ENCODE results near the gene PIGL.
A peak's percentile ranks its signal among the peaks of the same experiment; 100 is the strongest.
"Not testable (repeated sequence)": the region's sequence is repeated elsewhere in the genome, so short reads cannot be mapped to it uniquely, and the experiment has no call there.

Gene PIGL

GRCh38 chr17:16217002-16217635 lies at the start of gene PIGL:
TSS of gene PIGL (plus strand) at chr17:16217210. CDS start at chr17:16217227, 17 bp downstream.
- H3K9me3 ChIP-seq (ENCODE audit: control insufficient read depth in 5 of 5, low read length in 5 of 5) = no peaks in the 10 kb centered on the region
- peak within 1 kb of the TSS; percentile 98 to 100 (median 100) for H3K4me3 ChIP-seq (ENCODE audit: low read depth in 1 of 5, low read length in 5 of 5)
- H3K27ac ChIP-seq (ENCODE audit: low read depth, low read length) = peak within 1 kb of the TSS; percentile 95
- H3K27me3 ChIP-seq (ENCODE audit: control insufficient read depth in 5 of 5, insufficient read depth in 4 of 5, low read length in 5 of 5) = no peaks in the 10 kb centered on the region
- no peaks in the 10 kb centered on the region for H3K36me3 ChIP-seq (ENCODE audit: control insufficient read depth in 5 of 5, insufficient read depth in 5 of 5, low read length in 5 of 5)
- H3K4me1 ChIP-seq (ENCODE audit: control insufficient read depth in 5 of 5, insufficient read depth in 5 of 5, low read length in 5 of 5) = peaks cover 4 to 46% (median 42%) of the 10 kb centered on the region in 5 donors
- peak within 1 kb of the TSS; percentile 75 to 99 (median 97) for H3K9ac ChIP-seq (ENCODE audit: low read length in 5 of 5)

GRCh38 chr17:16171613-16172012 lies 45.4 kb upstream of the PIGL start:
- H3K4me3 ChIP-seq (ENCODE audit: low read depth in 1 of 5, low read length in 5 of 5) = no peak overlapping the region
- H3K9me3 ChIP-seq (ENCODE audit: control insufficient read depth in 5 of 5, low read length in 5 of 5) = no peaks in the 10 kb centered on the region
- H3K27ac ChIP-seq (ENCODE audit: low read depth, low read length) = no peak overlapping the region
- H3K36me3 ChIP-seq (ENCODE audit: control insufficient read depth in 5 of 5, insufficient read depth in 5 of 5, low read length in 5 of 5) = peaks cover 5 to 23% (median 11%) of the 10 kb centered on the region in 5 donors
- no peaks in the 10 kb centered on the region for H3K27me3 ChIP-seq (ENCODE audit: control insufficient read depth in 5 of 5, insufficient read depth in 4 of 5, low read length in 5 of 5)
- H3K4me1 ChIP-seq (ENCODE audit: control insufficient read depth in 5 of 5, insufficient read depth in 5 of 5, low read length in 5 of 5) = no peaks in the 10 kb centered on the region
- H3K9ac ChIP-seq (ENCODE audit: low read length in 5 of 5) = no peak overlapping the region

- Histone ChIP-seq H3K27me3 (ENCODE audit: control insufficient read depth in 5 of 5, insufficient read depth in 4 of 5, low read length in 5 of 5) (no peaks in the 10 kb centered on the region), H3K9me3 (ENCODE audit: control insufficient read depth in 5 of 5, low read length in 5 of 5) (no peaks in the 10 kb centered on the region), H3K4me3 (ENCODE audit: low read depth in 1 of 5, low read length in 5 of 5) (no peak overlapping the region), H3K36me3 (ENCODE audit: control insufficient read depth in 5 of 5, insufficient read depth in 5 of 5, low read length in 5 of 5) (peaks cover 0 to 4% (median 0%) of the 10 kb centered on the region in 5 donors), H3K27ac (ENCODE audit: low read depth, low read length) (no peak overlapping the region), H3K9ac (ENCODE audit: low read length in 5 of 5) (no peak overlapping the region), H3K4me1 (ENCODE audit: control insufficient read depth in 5 of 5, insufficient read depth in 5 of 5, low read length in 5 of 5) (peaks cover 0 to 7% (median 3%) of the 10 kb centered on the region in 5 donors)
Measured at GRCh38 chr17:16178836-16179235, 38.2 kb upstream of the PIGL start.

GRCh38 chr17:16181581-16181980 lies 35.4 kb upstream of the PIGL start:
- no peak overlapping the region for H3K9ac ChIP-seq (ENCODE audit: low read length in 5 of 5)
- no peak overlapping the region for H3K4me3 ChIP-seq (ENCODE audit: low read depth in 1 of 5, low read length in 5 of 5)
- H3K4me1 ChIP-seq (ENCODE audit: control insufficient read depth in 5 of 5, insufficient read depth in 5 of 5, low read length in 5 of 5) = peaks cover 0 to 7% (median 3%) of the 10 kb centered on the region in 5 donors
- H3K36me3 ChIP-seq (ENCODE audit: control insufficient read depth in 5 of 5, insufficient read depth in 5 of 5, low read length in 5 of 5) = peaks cover 8 to 20% (median 15%) of the 10 kb centered on the region in 5 donors
- no peaks in the 10 kb centered on the region for H3K9me3 ChIP-seq (ENCODE audit: control insufficient read depth in 5 of 5, low read length in 5 of 5)
- no peak overlapping the region for H3K27ac ChIP-seq (ENCODE audit: low read depth, low read length)
- H3K27me3 ChIP-seq (ENCODE audit: control insufficient read depth in 5 of 5, insufficient read depth in 4 of 5, low read length in 5 of 5) = no peaks in the 10 kb centered on the region

- no peak overlapping the region for H3K4me3 ChIP-seq (ENCODE audit: low read depth in 1 of 5, low read length in 5 of 5)
- peaks cover 0 to 12% (median 4%) of the 10 kb centered on the region in 5 donors for H3K4me1 ChIP-seq (ENCODE audit: control insufficient read depth in 5 of 5, insufficient read depth in 5 of 5, low read length in 5 of 5)
- H3K9ac ChIP-seq (ENCODE audit: low read length in 5 of 5) = no peak overlapping the region
- no peaks in the 10 kb centered on the region for H3K9me3 ChIP-seq (ENCODE audit: control insufficient read depth in 5 of 5, low read length in 5 of 5)
- peaks cover 13 to 33% (median 26%) of the 10 kb centered on the region in 5 donors for H3K36me3 ChIP-seq (ENCODE audit: control insufficient read depth in 5 of 5, insufficient read depth in 5 of 5, low read length in 5 of 5)
- H3K27me3 ChIP-seq (ENCODE audit: control insufficient read depth in 5 of 5, insufficient read depth in 4 of 5, low read length in 5 of 5) = no peaks in the 10 kb centered on the region
- H3K27ac ChIP-seq (ENCODE audit: low read depth, low read length) = no peak overlapping the region
Measured at GRCh38 chr17:16187642-16188041, 29.4 kb upstream of the PIGL start.

GRCh38 chr17:16189791-16190348 lies 27.1 kb upstream of the PIGL start:
- no peak overlapping the region for H3K4me3 ChIP-seq (ENCODE audit: low read depth in 1 of 5, low read length in 5 of 5)
- H3K27ac ChIP-seq (ENCODE audit: low read depth, low read length) = no peak overlapping the region
- H3K9ac ChIP-seq (ENCODE audit: low read length in 5 of 5) = no peak overlapping the region
- no peaks in the 10 kb centered on the region for H3K9me3 ChIP-seq (ENCODE audit: control insufficient read depth in 5 of 5, low read length in 5 of 5)
- H3K36me3 ChIP-seq (ENCODE audit: control insufficient read depth in 5 of 5, insufficient read depth in 5 of 5, low read length in 5 of 5) = peaks cover 13 to 42% (median 34%) of the 10 kb centered on the region in 5 donors
- no peaks in the 10 kb centered on the region for H3K27me3 ChIP-seq (ENCODE audit: control insufficient read depth in 5 of 5, insufficient read depth in 4 of 5, low read length in 5 of 5)
- H3K4me1 ChIP-seq (ENCODE audit: control insufficient read depth in 5 of 5, insufficient read depth in 5 of 5, low read length in 5 of 5) = peaks cover 0 to 12% (median 4%) of the 10 kb centered on the region in 5 donors

- Histone ChIP-seq H3K36me3 (ENCODE audit: control insufficient read depth in 5 of 5, insufficient read depth in 5 of 5, low read length in 5 of 5) (peaks cover 13 to 35% (median 26%) of the 10 kb centered on the region in 5 donors), H3K27ac (ENCODE audit: low read depth, low read length) (peak overlapping the region; percentile 9), H3K9me3 (ENCODE audit: control insufficient read depth in 5 of 5, low read length in 5 of 5) (no peaks in the 10 kb centered on the region)
Measured at GRCh38 chr17:16190703-16191360, 26.2 kb upstream of the PIGL start.

GRCh38 chr17:16191604-16192003 lies 25.4 kb upstream of the PIGL start:
- peaks cover 0 to 12% (median 4%) of the 10 kb centered on the region in 5 donors for H3K4me1 ChIP-seq (ENCODE audit: control insufficient read depth in 5 of 5, insufficient read depth in 5 of 5, low read length in 5 of 5)
- peak overlapping the region; percentile 9 for H3K27ac ChIP-seq (ENCODE audit: low read depth, low read length)
- no peaks in the 10 kb centered on the region for H3K27me3 ChIP-seq (ENCODE audit: control insufficient read depth in 5 of 5, insufficient read depth in 4 of 5, low read length in 5 of 5)
- H3K9me3 ChIP-seq (ENCODE audit: control insufficient read depth in 5 of 5, low read length in 5 of 5) = no peaks in the 10 kb centered on the region
- no peak overlapping the region for H3K9ac ChIP-seq (ENCODE audit: low read length in 5 of 5)
- H3K36me3 ChIP-seq (ENCODE audit: control insufficient read depth in 5 of 5, insufficient read depth in 5 of 5, low read length in 5 of 5) = peaks cover 8 to 30% (median 18%) of the 10 kb centered on the region in 5 donors
- no peak overlapping the region for H3K4me3 ChIP-seq (ENCODE audit: low read depth in 1 of 5, low read length in 5 of 5)

More at GRCh38 chr17:16190703-16191360, 26.2 kb upstream of the PIGL start:
- peaks cover 0 to 12% (median 4%) of the 10 kb centered on the region in 5 donors for H3K4me1 ChIP-seq (ENCODE audit: control insufficient read depth in 5 of 5, insufficient read depth in 5 of 5, low read length in 5 of 5)
- no peak overlapping the region for H3K4me3 ChIP-seq (ENCODE audit: low read depth in 1 of 5, low read length in 5 of 5)
- H3K9ac ChIP-seq (ENCODE audit: low read length in 5 of 5) = no peak overlapping the region
- H3K27me3 ChIP-seq (ENCODE audit: control insufficient read depth in 5 of 5, insufficient read depth in 4 of 5, low read length in 5 of 5) = no peaks in the 10 kb centered on the region

GRCh38 chr17:16194307-16194835 lies 22.6 kb upstream of the PIGL start:
- H3K36me3 ChIP-seq (ENCODE audit: control insufficient read depth in 5 of 5, insufficient read depth in 5 of 5, low read length in 5 of 5) = peaks cover 8 to 35% (median 21%) of the 10 kb centered on the region in 5 donors
- H3K9ac ChIP-seq (ENCODE audit: low read length in 5 of 5); H3K27me3 ChIP-seq (ENCODE audit: control insufficient read depth in 5 of 5, insufficient read depth in 4 of 5, low read length in 5 of 5); H3K9me3 ChIP-seq (ENCODE audit: control insufficient read depth in 5 of 5, low read length in 5 of 5); H3K27ac ChIP-seq (ENCODE audit: low read depth, low read length); H3K4me3 ChIP-seq (ENCODE audit: low read depth in 1 of 5, low read length in 5 of 5): not testable (repeated sequence)
- H3K4me1 ChIP-seq (ENCODE audit: control insufficient read depth in 5 of 5, insufficient read depth in 5 of 5, low read length in 5 of 5) = peaks cover 0 to 20% (median 12%) of the 10 kb centered on the region in 5 donors

GRCh38 chr17:16197276-16197675 lies 19.7 kb upstream of the PIGL start:
- Histone ChIP-seq H3K4me3 (ENCODE audit: low read depth in 1 of 5, low read length in 5 of 5) (no peak overlapping the region), H3K9ac (ENCODE audit: low read length in 5 of 5) (no peak overlapping the region), H3K27me3 (ENCODE audit: control insufficient read depth in 5 of 5, insufficient read depth in 4 of 5, low read length in 5 of 5) (no peaks in the 10 kb centered on the region), H3K4me1 (ENCODE audit: control insufficient read depth in 5 of 5, insufficient read depth in 5 of 5, low read length in 5 of 5) (peaks cover 0 to 25% (median 14%) of the 10 kb centered on the region in 5 donors), H3K36me3 (ENCODE audit: control insufficient read depth in 5 of 5, insufficient read depth in 5 of 5, low read length in 5 of 5) (peaks cover 2 to 20% (median 16%) of the 10 kb centered on the region in 5 donors), H3K9me3 (ENCODE audit: control insufficient read depth in 5 of 5, low read length in 5 of 5) (no peaks in the 10 kb centered on the region), H3K27ac (ENCODE audit: low read depth, low read length) (no peak overlapping the region)

All from subcutaneous abdominal adipose tissue (tissue), 5 donors.